GM12878 (cell line): ENCODE results near the gene TOGARAM1. TPM values are rescaled to one million over a fixed set of nuclear protein-coding genes. Genes with fewer than 3 reads are reported as not detected.

Experiments used
- EZH2 ChIP-seq: IDR thresholded peaks from 2 replicates; pipeline ENCODE4 v1.6.1; 2012; ENCODE audit warnings: low read depth, mild to moderate bottlenecking, control low read depth, inconsistent platforms, low read length, borderline replicate concordance; ENCODE audit not compliant: control insufficient read depth
- FOXM1 ChIP-seq: IDR thresholded peaks from 2 replicates; pipeline ENCODE4 v1.6.1; 2012; ENCODE audit warnings: low read depth, mild to moderate bottlenecking, inconsistent platforms, low read length, moderate library complexity
- POLR2A ChIP-seq: IDR thresholded peaks from 2 replicates; pipeline ENCODE4 v1.6.1; 2011; ENCODE audit warnings: low read depth, mild to moderate bottlenecking, low read length
- RFX5 ChIP-seq: IDR thresholded peaks from 2 replicates; pipeline ENCODE4 v1.6.1; 2011; ENCODE audit warnings: low read depth, low read length, improper control_type of control experiment
- polyA plus RNA-seq, 11 experiments: library from polyadenylated mRNA; depleted of rRNA in 4 of 11; unstranded in 6 of 11; stranded (reverse) in 5 of 11; fragments of >200 nt; fragmentation: Nextera tagmentation in 4 of 11; fragmentation: Illumina TruSeq in 1 of 11; extraction: Ambion mirVana in 4 of 11; extraction: Trizol in 1 of 11; gene quantifications; 1 replicate in 1 of 11; 2 replicates in 10 of 11; pipeline versions ENCODE4 v1.2.1 to v1.2.3, GENCODE V29; 2011 to 2016; ENCODE audit warnings: inconsistent platforms in 2 of 11, missing spikeins in 2 of 11, low read depth in 1 of 11
- total RNA-seq, 4 experiments: library from RNA; depleted of rRNA in 3 of 4; stranded (reverse); fragments of >200 nt in 3 of 4; fragmentation: Illumina TruSeq in 1 of 4; extraction: Trizol in 1 of 4; gene quantifications; 2 replicates each; pipeline versions ENCODE4 v1.2.1 to v1.2.3, GENCODE V29; 2013 to 2021
- TF ChIP-seq, protein P1 (sequence below): fragments of 450-650 bp; IDR thresholded peaks from 2 replicates; pipeline ENCODE4 v1.6.1; 2017; ENCODE audit warnings: antibody characterized with exemption, mild to moderate bottlenecking, moderate library complexity
- TF ChIP-seq, protein P2 (sequence below): fragments of 450-650 bp; IDR thresholded peaks from 2 replicates; pipeline ENCODE4 v1.6.1; 2018; ENCODE audit warnings: mild to moderate bottlenecking, low read depth, moderate library complexity; ENCODE audit not compliant: partially characterized antibody

Gene TOGARAM1
- total and polyA plus RNA-seq, 10 of the 15 experiments (the other 5 are each of a cell fraction or from before 2014, with no cell fraction given) = 2.1 to 14.4 (median 7.2) TPM

DNA sequence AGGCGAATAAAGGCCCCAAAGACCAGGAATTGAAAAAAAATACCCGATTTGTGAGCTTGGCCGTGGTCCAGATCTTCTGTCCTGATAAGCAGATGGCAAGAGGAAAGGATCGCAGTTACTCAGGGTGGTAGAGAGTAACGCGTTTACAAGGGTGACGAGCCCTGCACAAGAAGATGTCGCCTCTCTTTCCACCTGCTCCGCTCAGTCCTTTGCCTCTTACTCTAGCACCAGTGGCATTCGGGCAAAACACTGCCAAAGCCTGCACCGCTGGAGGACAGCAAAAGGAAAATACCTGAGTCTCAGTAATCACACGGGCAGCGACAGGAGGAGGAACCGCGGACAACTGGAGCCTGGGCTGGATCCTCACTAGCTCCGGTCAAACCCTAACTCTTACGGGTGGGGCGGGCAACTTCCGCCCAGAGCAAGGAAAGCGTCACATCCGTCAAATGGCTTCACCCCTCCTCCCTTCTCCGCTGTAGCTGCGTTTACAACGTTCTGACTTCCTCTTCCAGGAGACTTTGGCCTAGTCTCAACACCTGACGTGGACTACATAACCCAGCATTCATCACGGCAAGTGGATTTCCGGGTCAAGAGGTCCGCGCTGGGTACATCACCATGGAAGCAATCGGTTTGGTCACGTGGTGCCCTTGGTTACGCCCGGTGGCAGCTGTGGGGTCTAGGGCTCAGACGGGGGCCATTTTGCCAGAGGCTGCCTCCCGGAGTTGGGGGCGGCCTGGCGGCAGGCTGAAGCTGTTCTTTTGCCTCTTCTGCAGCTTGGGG is at the start of gene TOGARAM1, which contains the start of gene KLHL28 (continued):
- TF ChIP-seq, protein P1, sequence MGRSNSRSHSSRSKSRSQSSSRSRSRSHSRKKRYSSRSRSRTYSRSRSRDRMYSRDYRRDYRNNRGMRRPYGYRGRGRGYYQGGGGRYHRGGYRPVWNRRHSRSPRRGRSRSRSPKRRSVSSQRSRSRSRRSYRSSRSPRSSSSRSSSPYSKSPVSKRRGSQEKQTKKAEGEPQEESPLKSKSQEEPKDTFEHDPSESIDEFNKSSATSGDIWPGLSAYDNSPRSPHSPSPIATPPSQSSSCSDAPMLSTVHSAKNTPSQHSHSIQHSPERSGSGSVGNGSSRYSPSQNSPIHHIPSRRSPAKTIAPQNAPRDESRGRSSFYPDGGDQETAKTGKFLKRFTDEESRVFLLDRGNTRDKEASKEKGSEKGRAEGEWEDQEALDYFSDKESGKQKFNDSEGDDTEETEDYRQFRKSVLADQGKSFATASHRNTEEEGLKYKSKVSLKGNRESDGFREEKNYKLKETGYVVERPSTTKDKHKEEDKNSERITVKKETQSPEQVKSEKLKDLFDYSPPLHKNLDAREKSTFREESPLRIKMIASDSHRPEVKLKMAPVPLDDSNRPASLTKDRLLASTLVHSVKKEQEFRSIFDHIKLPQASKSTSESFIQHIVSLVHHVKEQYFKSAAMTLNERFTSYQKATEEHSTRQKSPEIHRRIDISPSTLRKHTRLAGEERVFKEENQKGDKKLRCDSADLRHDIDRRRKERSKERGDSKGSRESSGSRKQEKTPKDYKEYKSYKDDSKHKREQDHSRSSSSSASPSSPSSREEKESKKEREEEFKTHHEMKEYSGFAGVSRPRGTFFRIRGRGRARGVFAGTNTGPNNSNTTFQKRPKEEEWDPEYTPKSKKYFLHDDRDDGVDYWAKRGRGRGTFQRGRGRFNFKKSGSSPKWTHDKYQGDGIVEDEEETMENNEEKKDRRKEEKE = no peak
- TF ChIP-seq POLR2A = peak; percentile 93
- no peak for TF ChIP-seq FOXM1
- TF ChIP-seq, protein P2, sequence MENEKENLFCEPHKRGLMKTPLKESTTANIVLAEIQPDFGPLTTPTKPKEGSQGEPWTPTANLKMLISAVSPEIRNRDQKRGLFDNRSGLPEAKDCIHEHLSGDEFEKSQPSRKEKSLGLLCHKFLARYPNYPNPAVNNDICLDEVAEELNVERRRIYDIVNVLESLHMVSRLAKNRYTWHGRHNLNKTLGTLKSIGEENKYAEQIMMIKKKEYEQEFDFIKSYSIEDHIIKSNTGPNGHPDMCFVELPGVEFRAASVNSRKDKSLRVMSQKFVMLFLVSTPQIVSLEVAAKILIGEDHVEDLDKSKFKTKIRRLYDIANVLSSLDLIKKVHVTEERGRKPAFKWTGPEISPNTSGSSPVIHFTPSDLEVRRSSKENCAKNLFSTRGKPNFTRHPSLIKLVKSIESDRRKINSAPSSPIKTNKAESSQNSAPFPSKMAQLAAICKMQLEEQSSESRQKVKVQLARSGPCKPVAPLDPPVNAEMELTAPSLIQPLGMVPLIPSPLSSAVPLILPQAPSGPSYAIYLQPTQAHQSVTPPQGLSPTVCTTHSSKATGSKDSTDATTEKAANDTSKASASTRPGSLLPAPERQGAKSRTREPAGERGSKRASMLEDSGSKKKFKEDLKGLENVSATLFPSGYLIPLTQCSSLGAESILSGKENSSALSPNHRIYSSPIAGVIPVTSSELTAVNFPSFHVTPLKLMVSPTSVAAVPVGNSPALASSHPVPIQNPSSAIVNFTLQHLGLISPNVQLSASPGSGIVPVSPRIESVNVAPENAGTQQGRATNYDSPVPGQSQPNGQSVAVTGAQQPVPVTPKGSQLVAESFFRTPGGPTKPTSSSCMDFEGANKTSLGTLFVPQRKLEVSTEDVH = peak; percentile 73
- TF ChIP-seq EZH2 = no peak
- TF ChIP-seq RFX5 = peak; percentile 14; the same call in 1 of the 2 replicates
